Fibroblast of lung (primary cell): ENCODE data around the gene C18orf63.

Experiments used
- EZH2 ChIP-seq: IDR thresholded peaks from 2 replicates; pipeline ENCODE4 v1.5.1; 2012; ENCODE audit warnings: low read length, control low read depth, mild to moderate bottlenecking; ENCODE audit errors: missing control alignments
- TF ChIP-seq, protein P1 (sequence below), 2 donors: IDR thresholded peaks in 1 of 2; conservative IDR thresholded peaks in 1 of 2; 1 replicate in 1 of 2; 2 replicates in 1 of 2; pipeline ENCODE4 v1.5.1; 2011 to 2012; ENCODE audit warnings: low read length in 2 of 2, control low read depth in 1 of 2, inconsistent platforms in 1 of 2, low read depth in 1 of 2, mild to moderate bottlenecking in 1 of 2

DNA sequence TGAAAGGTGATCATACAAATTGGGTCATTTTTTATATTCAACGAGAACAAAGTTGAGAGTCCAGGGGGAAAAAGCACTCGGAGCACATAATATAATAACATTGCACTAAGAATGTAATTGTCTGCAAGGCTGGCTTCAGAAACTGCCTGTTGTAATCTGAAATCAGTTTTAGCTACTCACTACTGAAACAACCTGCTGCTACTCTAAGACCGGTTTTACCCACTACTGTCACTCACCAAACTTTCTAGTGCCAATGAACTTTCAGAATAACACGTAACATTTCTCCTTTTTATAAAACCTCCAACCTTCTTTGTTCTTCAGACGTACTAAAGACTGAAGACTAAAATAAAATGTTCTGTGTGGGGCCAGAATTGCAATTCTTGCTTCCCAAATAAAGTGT lies 12.3 kb upstream of the C18orf63 start:
- TF ChIP-seq, protein P1, sequence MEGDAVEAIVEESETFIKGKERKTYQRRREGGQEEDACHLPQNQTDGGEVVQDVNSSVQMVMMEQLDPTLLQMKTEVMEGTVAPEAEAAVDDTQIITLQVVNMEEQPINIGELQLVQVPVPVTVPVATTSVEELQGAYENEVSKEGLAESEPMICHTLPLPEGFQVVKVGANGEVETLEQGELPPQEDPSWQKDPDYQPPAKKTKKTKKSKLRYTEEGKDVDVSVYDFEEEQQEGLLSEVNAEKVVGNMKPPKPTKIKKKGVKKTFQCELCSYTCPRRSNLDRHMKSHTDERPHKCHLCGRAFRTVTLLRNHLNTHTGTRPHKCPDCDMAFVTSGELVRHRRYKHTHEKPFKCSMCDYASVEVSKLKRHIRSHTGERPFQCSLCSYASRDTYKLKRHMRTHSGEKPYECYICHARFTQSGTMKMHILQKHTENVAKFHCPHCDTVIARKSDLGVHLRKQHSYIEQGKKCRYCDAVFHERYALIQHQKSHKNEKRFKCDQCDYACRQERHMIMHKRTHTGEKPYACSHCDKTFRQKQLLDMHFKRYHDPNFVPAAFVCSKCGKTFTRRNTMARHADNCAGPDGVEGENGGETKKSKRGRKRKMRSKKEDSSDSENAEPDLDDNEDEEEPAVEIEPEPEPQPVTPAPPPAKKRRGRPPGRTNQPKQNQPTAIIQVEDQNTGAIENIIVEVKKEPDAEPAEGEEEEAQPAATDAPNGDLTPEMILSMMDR (conservative IDR thresholded peaks at IDR 0.05 in 1 of 2, IDR thresholded peaks at IDR 0.05 in 1 of 2; ENCODE audit: low read depth in 1 of 2, low read length in 2 of 2) = no peak
- TF ChIP-seq EZH2 = no peak
